SJCRH30 (cell line): ENCODE data around the gene TNRC18. TPM values are rescaled to one million over a fixed set of nuclear protein-coding genes. Genes with fewer than 3 reads are reported as not detected.
"Not testable (repeated sequence)": the region's sequence is repeated elsewhere in the genome, so short reads cannot be mapped to it uniquely, and the experiment has no call there.

Source experiments
- DNase-seq, 2 experiments: peaks; one replicate each; pipeline ENCODE4 v3.0.0-alpha.2; 2015 to 2020
- H3K27ac ChIP-seq: fragments of 250-450 bp; sonication (Bioruptor Pico); 2 replicates; pipeline ENCODE4 v1.5.1; 2020; ENCODE audit warnings: mild to moderate bottlenecking, moderate library complexity
- H3K27me3 ChIP-seq: fragments of 250-450 bp; sonication (Bioruptor Pico); 2 replicates; pipeline ENCODE4 v1.5.1; 2020; ENCODE audit warnings: mild to moderate bottlenecking, moderate library complexity
- H3K36me3 ChIP-seq: fragments of 250-450 bp; sonication (Bioruptor Pico); 2 replicates; pipeline ENCODE4 v1.5.1; 2020; ENCODE audit warnings: mild to moderate bottlenecking, moderate library complexity
- H3K4me1 ChIP-seq: fragments of 250-450 bp; sonication (Bioruptor Pico); 2 replicates; pipeline ENCODE4 v1.5.1; 2020; ENCODE audit warnings: mild to moderate bottlenecking, moderate library complexity
- H3K4me3 ChIP-seq: fragments of 250-450 bp; sonication (Bioruptor Pico); 2 replicates; pipeline ENCODE4 v1.5.1; 2020; ENCODE audit warnings: mild to moderate bottlenecking, moderate library complexity
- H3K9me3 ChIP-seq: fragments of 250-450 bp; sonication (Bioruptor Pico); replicated peaks from 2 replicates; pipeline ENCODE4 v1.5.1; 2020; ENCODE audit warnings: mild to moderate bottlenecking, moderate library complexity
- total RNA-seq: library from RNA; depleted of rRNA; stranded (reverse); fragments of >200 nt; shearing (Covaris generic); gene quantifications from 2 replicates; pipeline ENCODE4 v1.2.3, GENCODE V29; 2014; rRNA removed

The TNRC18 gene
- total RNA-seq, 1 experiment from 2014 or later = 31.1 TPM

DNA sequence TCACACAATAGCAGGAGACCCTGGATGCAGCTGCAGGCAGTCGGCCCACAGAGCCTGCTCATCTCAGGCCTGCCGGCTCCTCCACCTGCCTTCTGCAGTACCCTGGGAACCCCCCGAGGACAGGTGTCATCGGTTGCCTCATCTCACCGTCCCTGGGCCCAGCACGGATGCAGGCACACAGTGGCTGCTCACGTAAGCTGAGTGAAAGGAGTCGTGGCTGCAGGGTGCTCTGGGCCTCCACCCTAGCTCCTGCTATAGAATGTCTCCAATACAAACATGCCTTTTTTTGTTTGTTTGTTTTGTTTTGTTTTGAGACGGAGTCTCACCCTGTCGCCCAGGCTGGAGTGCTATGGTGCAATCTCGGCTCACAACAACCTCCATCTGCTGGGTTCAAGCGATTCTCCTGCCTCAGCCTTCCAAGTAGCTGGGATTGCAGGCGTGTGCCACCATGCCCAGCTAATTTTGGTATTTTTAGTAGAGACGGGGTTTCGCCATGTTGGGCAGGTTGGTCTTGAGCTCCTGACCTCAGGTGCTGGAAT lies 163.0 kb downstream of the TNRC18 start:
- H3K27ac ChIP-seq, H3K27me3 ChIP-seq, DNase-seq, H3K4me1 ChIP-seq, H3K4me3 ChIP-seq, H3K36me3 ChIP-seq, H3K9me3 ChIP-seq: not testable (repeated sequence)

Other genes with a start within 250 kb of the TNRC18 start
- 64.9 and 69.7 TPM in 2 replicates for gene WIPI2, start 233.6 kb downstream of the TNRC18 start, total RNA-seq
- gene SLC29A4, start 140.9 kb downstream of the TNRC18 start, total RNA-seq = 39.8 and 43.1 TPM in 2 replicates
- 10.3 and 10.7 TPM in 2 replicates for gene FBXL18, start 90.0 kb upstream of the TNRC18 start, total RNA-seq
- 1,484 and 1,492 TPM in 2 replicates for gene ACTB, start 106.8 kb upstream of the TNRC18 start, total RNA-seq
- 436 and 446 TPM in 2 replicates for gene FSCN1, start 169.0 kb upstream of the TNRC18 start, total RNA-seq